ENCODE results near the gene FSTL4.

The FSTL4 gene

DNA sequence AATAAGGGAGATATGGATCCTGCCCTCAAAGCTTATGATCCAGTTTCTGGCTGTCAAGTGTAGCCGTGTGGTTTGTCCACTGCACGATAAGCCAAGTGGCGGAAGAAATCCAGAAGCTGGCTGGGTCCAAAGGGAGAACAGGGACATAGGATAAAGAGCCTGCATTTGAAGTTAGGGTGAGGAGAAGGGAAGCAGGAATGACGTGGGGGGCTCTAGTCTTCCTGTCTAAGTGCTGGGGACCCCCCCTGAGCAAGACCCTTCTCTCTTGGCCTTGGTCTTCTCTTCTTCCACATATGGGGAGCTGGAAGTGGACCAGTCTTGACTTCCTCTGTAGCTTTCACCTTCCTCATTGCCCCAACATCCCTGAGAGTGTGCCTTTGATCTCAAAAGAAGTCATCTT is 186.6 kb downstream of the FSTL4 start:
- no peak for DNase-seq

DNA sequence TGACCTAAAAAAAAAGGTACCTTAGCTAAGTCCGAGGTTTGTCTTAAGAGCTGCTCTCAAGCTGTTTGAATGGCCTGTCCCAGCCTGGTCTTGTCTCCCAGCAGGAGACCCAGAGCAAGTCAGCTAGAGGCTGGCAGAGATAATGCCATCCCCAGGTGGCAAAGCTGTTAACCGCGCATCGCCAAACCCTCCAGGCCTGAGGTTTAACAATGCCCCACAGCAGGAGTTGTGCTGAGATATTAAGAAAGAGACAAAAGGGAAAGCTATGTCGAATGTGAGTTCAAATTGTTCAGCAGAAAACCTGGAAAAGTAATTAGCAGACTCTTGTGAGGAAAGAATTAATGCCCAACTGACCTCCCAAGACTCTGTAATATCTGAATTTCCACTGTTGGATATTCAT is 187.1 kb downstream of the FSTL4 start:
- no peak for DNase-seq

DNA sequence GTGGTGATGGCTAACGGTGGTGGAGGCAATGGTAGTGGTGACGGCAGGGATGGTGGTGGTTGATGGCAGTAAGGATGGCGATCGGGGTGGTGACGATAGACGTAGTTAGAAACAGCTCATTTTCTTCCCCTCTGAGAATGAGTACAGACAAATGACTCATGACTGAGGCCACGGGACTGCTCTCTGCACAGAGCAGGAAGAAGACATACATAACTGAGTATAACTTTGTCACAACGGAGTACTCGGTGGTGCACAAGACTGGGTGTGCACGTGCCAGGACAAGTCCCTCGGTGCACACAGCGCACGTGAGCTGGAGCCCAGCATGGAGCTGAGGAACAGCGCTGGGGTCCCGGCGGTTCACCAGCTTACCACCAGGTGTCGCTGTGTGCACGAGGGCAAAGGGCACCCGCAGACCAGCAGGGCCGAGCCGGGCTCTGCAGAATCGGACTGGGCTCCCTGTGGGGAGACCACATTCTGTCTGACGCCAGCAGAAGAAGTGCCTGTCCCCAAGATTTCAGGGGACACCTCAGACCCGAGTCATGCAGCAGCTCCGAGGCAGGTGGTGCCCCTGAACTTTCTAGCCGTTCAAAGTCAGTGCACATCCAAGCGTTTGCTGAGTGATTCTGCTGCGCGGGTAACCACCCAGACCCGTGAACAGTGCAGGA is 188.6 kb downstream of the FSTL4 start:
- DNase-seq: peak; percentile 71

DNA sequence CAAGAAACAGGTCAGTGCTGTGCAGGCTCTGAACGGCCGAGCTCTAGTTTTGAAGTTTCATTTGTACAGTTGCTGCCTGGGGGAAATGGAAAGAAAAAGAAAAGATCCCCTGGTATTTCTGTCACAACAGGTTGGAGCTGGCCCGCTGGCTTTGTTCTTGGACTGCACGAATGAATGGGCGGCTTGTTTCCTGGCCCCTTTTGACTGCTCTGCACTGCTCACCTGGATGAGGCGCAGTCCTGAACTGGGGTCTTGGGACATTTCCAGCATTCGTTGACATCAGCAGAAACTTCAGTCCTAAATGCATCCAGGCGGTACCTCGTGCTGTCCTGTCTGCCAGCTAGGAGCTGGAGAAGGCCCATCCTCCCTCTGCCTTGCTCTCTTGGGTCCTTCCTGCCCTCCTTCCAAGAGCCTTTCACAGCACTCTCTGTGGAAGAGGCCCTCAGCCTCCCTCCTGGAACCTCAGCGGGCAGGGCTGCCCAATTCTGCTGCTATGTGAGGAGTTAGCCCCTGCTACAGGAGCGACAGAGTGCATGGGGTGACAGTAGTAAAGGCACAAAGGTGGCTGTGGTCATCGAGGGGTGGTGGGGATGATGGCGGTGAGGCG is 189.2 kb downstream of the FSTL4 start:
- DNase-seq: no peak

DNA sequence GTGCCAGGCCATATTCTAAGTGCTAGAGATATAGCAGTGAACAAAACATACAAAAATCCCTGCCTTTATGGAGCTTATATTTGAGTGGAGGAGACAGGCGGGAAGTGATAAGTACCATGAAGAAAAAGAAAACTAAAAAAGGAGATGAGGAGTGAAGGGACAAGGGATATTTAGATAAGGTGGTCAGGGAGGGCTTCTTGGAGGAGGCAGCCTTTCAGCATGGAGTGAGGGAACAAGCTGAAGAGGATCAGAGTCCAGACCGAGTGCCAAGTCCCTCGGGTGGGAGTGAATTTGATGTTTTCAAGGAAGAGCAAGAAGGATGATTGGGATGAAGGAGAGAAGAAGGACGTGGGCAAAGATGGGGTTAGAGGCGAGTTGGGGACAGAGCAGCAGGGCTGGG is 190.5 kb downstream of the FSTL4 start:
- DNase-seq: no peak

DNA sequence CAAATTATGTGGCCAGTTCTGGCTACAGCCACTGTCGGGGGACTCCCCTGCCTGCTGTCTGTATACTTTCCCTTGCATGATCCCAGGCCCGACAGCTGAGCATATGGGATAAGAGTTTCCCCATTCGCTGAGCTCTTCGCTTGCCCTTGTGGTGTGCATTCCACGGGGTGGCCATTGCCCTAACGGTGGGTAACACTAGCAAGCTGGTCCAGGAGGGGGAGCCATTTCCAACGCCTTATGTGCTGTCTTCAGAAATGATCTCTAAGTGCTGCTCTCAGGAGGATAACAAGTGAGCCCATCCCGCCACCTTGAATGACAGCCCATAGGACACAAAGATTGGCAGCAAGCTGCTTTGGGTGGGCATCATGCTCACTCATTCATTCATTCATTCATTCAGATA is 190.9 kb downstream of the FSTL4 start:
- no peak for DNase-seq

DNA sequence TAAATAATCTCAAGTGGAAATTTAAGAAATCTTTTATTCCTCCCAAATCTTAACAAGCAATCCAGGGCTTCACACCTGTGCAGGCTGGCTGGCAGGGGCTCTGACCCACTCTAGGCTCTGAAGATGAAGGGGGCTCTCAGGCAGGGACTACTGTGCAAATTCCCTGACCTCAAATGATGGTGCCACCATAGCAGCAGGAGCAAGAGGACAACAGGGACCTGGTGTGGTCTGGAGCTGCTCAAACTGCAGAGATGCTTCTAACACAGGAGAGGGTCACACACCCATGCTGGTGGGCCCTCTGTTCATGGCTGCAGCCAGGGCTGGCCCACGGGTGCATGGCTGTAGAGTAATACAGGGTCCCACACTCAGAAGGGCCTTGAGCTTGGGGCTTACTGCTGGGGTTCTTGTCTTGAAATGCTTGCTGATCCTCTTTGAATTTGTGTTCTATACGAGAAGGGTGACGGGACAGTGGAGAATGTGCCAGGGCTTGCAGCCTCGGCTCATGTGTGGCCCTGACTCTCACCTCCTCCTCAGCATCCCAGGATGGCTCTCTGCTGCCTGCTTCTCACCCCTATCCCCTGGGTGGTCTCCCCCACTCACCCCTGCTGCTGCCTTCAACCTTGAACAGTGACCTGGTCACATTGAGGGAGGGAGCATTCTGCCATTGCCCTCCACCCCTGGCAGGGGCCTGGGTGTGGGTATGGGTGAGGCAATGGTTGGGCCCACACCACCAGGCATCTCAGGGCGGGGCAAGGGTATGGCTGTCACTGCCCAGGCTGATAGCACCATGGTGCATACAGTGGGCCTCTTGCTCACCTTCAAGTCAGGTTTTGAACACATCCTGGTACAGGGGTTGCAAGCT is 191.7 kb downstream of the FSTL4 start:
- DNase-seq: no peak

DNA sequence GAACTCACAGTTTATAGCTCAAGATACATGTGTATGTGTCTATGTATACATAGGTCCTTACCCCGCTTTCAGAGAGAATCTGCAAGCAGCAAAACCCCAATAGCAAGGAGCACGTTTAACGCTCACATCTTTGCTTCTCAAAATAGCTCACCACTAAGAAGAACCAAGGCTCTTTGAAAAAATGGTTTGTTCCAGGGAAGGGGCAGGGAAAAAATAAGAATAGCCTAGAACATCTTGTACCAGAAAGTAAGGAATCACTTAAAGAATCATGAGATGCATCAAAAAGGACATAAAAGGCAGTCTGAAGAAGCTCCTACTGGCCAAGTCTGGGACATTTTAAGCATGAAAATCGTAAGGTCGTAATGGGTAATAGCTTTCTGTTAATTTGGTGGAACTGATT is 196.4 kb downstream of the FSTL4 start:
- DNase-seq: no peak

DNA sequence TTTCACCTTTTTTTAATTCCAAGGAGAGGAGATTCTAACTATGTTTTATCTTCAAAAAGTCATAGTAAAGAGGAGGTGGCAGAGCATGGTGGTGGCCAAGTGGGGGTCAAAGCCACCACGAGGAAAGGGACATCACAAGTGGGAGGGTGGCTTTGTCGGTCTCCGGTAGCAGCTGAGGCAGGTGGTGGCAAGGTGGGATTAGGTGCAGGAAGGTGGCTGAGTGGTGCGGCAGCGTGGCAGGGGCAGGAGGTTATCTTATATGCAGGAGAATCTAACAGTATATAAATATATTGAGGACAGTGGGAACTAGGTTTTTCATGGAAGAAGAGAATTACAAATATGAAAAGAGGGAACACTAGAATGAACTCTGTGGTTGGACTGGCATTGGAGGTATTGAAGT is 196.8 kb downstream of the FSTL4 start:
- DNase-seq: no peak

DNA sequence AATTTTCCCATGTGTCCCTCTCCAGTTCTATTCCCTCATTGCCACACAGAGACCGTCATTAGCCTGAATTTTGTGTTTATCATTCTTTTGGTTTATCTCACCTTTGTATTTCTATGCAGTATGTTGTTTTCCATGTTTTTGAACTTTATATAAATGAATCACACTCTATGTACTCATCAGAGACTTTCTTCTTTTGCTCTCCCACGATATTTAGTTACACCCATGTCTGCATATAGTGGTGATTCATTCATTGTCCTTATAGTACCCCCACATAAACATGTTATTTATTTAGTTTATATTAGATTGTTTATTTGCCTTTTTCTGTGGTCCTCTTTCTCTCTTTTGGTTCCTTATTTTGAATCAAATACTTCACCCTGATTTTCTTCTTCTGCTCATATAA is 199.7 kb downstream of the FSTL4 start:
- DNase-seq: no peak

DNA sequence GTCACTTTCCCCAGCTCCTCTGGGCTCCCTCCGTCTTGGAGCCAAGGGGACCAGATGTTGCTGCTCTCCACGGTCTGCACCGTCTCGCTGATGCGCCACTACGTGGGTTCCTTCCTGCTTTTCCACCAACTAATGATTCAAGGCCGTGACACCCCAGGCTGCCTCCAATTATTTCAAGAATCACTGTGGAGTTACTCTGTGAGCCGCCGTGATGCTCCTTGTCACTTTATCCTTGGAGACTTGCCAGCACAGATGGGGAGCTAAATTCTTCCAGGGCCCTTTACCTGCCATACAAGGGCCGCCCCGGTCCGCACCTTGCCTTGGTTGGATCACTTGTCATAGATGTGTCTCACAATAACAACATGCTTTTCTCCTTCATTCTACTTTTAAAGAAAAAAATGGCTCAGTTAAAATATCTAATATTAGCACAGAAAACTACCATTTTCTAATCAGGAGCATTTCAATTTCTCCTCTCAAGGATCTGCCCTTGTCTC is 202.0 kb downstream of the FSTL4 start:
- DNase-seq: no peak

DNA sequence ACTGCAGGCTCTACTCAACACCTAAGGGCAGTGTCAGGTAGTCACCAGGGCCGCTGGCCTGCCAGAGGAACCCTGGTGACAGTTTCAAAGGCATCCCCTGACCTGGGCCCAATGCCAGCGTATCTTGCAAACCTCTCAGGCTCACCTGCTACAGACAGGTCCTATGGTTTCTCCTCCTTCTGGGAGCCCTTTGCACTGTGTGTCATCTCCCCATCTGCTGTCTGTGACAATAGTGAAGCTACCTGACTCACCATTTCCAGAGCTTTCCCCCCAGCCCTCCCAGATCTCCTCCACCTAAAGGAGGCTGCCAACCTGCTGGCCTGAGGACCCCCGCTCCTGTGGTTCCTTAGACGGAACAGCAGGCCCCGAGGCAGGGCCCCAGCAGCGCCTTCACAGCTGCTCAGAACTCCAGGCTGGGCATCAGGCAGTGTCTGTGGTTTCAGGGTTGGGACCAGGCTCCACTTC is 203.1 kb downstream of the FSTL4 start:
- DNase-seq: no peak

DNA sequence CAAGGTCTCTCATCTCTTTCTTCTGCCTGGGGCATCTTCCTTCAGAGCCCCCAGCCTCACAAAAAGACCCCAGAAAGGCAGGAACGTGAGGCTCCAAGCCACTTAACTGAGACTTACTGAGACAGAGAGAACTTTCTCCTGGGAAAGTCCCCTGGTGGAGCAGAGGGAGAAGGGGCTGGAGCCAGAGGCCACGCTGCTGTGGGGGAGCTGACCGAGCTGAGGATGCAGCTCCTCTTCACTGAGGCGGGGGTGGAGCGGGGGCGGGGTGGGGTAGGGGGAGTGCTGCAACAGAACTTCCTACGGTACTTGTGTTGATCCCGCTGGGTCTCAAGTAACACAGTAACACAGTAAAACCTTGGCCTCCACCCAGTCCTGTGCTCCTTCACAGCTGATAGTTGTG is 204.0 kb downstream of the FSTL4 start:
- DNase-seq: no peak

DNA sequence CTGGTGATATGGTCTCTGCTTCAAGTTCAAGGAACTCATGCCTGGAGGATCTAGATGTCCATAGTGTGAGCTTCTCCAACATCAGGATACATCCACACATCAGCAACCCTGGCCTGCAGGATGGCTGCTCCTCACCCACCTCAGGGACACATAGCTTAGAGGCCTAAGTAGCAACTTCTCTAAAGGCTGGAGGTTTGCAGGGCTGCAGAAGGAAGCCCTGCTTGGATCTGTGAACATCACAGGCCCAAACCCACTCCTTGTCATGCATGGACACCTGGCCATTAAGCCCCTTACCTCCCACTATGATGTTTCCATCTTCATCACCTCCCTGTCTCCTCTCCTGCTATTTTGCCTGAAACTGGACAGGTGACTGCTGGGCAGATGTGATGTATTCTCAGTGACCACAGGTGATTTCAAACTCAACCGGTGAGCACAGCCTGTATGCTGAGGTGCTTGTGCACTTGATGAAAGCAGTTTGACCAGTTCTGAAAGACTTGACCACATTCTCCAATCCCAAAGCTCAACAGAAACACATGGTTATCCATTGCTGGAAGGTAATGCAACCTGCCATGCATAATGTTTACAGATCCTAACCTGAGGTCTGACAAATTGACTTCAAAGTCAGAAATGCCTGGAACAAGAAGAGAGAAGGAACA is 205.2 kb downstream of the FSTL4 start:
- no peak for DNase-seq

DNA sequence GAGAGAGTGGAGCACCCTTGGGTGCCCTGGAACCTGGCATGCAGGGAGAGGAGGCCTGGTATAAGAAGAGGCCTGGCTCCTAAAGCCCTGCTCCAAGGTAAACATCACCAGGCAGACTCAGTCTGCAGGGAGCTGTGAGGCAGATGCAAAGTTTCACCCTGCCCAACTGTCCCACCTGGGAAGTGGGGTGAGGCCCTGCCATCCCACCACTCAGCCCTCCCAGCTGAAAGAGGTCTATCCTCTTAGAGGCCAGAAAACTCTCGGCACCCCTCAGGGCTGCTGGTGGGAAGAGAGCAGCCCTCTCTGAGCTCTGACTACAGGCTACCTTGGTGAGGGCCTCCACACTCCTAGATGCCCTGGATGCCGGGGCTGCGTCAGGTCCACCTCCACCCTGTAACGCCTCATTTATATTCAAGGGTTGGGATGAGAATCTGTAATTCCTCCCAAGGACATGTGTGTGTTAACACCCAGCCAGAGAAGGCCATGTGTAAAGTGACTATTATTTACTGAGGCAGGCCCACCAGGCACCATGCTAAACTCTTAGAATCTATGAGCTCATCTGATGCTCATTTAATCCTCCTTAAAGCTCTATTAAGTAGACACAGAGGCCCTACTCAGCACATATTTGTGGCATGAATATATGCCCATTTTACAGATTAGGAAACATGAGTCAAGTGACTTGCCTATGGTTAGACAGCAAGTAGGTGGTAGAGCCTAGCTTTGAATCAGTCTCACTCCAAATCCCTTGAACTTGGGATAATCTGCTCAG is 205.9 kb downstream of the FSTL4 start:
- no peak for DNase-seq

DNA sequence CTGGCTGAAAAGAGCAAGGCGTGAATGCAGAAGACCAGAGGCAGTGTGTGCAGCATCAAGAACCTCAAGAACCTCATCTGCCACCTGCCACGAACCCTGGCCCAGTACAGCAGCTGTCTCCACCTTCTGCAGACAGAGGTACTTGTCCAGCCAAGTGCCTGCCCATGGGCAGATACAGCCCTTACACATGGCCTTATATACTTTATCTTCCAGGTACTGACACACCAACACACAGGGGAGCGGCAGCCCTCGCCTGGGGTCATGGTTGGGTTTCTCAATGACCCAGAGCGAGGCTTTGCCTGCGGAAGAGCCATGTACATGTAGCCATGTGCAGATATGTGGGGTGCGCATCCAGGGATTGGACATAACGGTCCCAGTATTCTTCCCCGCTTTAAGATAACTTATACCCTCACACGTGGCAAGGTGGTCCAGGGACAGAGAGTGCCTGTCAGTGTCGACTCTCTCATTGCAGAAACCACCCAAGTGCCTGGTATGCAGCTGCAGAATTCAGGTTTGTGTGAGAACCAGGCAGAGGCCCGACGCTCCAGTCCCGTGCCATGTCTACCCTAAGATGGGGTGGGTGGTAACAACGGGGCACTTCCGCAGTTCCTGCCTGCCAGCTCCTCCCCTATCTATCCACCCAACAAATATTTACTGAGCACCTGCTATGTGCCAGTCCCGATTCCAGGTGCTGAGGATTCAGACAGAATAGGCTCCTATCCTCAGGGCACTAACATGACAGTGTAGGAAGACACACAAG is 206.9 kb downstream of the FSTL4 start:
- DNase-seq: no peak

DNA sequence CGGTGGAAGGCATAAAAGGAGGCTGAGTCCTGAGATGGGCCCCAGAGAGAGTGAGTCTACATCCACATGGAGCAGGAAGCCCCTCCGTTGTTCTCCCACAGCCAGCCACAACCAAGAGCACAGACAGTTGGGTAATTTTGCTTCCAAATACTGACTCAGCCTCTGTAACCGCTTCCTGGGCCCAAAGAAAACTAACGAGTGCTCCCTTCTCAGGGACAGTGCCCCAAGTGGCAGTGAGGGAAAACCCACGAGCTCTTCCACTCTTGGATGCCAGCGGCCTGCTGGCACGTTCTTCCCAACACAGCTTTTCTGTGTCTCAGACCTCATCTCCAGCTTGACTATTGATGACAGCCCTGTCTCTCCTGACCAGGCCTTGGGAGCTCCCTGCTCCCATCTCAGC is 207.6 kb downstream of the FSTL4 start:
- no peak for DNase-seq

DNA sequence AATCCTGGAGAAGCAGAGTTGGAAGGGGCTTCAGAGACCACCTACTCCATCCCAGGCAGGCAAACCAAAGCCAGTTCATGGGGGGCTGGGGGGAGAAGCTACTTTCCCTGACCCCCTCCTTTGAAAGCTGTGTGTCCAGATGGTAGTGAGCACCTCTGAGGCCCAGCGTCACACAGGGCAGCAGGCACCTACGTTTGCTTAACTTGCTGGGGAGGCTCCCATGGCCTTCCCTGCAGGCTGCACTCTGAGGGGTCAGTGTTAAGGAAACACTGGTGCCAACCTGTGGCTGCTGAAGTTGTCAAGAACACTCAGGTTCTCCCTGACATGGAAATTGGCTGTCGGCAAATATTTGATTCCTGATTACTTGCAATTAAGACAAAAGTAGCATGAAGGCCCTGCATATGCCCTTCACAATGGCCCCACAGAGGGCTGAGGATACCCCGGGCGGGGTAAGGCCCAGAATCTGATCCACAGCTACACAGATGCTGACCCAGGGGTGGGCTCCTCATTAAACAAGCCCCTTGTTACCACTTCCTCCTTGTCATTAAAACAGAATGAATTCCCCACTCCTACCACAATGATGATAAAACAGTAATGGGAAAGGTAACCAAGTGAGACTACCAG is 208.5 kb downstream of the FSTL4 start:
- DNase-seq: no peak

DNA sequence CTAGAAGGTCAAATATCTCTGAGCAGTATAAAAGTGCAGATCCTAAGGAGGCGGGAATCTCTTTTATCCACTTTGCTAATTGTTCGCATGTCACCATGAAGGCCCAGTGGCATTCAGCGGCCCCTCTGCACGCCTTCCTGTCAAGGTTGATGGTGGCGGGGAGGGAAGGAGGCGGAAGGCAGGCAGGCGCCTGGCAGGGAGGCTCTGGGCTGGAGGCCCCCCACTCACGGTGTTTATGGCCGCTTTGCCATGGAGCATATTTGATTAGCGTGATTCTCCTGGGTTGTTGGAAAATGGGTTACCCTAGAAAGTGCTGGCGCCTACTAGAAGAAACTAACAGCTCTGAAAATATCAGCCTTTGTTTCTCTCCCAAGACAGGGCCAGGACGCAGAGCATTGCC is 209.6 kb downstream of the FSTL4 start:
- DNase-seq: no peak

DNA sequence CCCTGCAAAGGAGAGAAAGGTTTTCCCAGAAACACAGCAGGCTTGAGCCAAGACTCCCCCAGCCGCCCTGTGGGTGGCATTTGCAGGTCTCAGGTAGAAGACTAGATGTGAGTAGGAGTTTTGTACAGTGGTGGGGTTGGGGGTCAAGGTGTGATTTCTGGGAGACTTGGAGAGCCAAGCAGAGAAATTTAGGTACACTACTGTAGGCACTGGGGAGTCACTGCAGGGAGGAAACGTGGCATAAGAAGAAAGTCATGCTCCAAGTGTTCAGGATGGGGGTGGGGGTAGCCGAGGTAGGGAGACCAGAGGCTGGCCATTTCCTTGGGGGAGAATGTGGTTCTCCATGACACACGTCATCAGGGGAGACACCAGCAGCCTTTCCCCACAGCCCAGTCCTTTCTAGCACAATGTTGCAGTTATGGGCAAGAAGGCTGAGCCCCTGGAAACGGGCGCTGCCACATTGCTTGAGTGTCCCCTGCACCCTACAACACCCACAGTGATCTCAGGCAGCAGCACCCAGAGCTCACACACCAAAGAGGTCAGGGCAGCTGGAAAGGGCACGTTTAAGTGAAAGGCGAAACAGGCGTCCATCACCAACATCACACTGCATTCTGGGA is 210.5 kb downstream of the FSTL4 start:
- no peak for DNase-seq

All from right kidney (tissue), 1 donor.